ENCODE data around the gene GFOD1.

DNA sequence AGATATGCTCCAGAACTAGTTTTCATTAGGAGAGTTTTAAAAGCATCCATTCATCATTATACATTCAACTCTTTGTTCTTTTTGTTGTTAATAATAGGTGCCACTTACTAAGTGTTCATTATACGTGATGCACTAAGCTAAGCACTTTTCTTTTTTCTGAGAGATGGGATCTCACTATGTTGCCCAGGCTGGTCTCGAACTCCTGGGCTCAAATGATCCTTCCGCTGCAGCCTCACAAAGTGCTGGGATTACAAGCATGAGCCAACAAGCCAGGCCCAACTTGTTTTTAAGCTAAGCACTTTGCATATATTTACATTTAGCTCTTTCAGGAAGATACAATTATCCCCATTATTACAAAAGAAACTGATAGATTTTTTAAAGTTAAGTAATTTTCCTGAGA lies 5.7 kb upstream of the GFOD1 start:
- TF ChIP-seq, protein P1, sequence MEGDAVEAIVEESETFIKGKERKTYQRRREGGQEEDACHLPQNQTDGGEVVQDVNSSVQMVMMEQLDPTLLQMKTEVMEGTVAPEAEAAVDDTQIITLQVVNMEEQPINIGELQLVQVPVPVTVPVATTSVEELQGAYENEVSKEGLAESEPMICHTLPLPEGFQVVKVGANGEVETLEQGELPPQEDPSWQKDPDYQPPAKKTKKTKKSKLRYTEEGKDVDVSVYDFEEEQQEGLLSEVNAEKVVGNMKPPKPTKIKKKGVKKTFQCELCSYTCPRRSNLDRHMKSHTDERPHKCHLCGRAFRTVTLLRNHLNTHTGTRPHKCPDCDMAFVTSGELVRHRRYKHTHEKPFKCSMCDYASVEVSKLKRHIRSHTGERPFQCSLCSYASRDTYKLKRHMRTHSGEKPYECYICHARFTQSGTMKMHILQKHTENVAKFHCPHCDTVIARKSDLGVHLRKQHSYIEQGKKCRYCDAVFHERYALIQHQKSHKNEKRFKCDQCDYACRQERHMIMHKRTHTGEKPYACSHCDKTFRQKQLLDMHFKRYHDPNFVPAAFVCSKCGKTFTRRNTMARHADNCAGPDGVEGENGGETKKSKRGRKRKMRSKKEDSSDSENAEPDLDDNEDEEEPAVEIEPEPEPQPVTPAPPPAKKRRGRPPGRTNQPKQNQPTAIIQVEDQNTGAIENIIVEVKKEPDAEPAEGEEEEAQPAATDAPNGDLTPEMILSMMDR (IDR thresholded peaks at IDR 0.05): no peak
- no peak for TF ChIP-seq TCF7L2 (IDR thresholded peaks at IDR 0.05; ENCODE audit: low read depth, low read length)
- TF ChIP-seq POLR2AphosphoS5 (IDR thresholded peaks at IDR 0.05; ENCODE audit: low read depth, low read length): no peak

Measured in Panc1 (cell line).